NK-92 (cell line): ENCODE data around the gene CPSF2.
A peak's percentile ranks its signal among the peaks of the same experiment; 100 is the strongest.

Experiments
- DNase-seq: peaks from one replicate; lab custom pipeline; 2025; ENCODE audit not compliant: unreplicated experiment; lab: John Stamatoyannopoulos, UW

CPSF2 gene

DNA sequence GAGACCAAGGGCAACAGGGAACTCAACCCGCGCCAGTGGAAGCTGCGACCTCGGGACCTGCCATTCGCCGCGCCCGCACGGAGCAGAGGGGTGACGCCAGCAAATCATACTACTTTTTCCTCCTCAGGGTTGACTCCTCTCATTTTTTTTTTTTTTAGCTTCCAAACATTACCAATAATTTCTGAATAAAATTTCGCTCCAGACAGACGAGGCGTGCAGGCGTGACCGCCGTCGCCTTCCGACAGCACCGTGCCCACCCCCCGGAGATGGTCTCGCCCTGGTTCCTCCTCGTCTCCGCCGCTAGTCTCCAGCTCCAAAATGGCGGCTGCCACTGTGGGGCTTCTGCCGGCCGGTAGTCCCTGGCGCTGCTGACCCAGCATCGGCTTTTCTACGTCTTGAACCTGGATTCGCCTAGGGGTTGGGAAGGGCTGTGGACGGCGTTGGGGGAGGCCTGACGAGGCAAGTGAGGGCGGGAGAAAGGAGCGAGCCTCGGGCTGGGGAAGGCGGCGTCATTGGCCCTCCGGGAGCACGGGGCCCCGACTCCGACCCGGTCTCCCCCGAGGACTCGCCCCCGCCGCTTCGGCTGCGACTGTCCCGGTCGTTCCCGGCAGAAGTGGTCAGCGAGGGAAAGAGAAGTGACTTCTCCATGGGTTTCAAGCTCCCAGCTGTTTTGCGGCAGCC is at the start of gene CPSF2, which contains the start of gene NDUFB1:
Gene CPSF2 (plus strand): TSS at position 300 of the 681 bp plus-strand sequence. CDS start 9,016 bp downstream, outside the sequence.
Gene NDUFB1 (minus strand): TSS at position 37 of the 681 bp plus-strand sequence. CDS start 4,069 bp downstream, outside the sequence.
- DNase-seq, result no peak

DNA sequence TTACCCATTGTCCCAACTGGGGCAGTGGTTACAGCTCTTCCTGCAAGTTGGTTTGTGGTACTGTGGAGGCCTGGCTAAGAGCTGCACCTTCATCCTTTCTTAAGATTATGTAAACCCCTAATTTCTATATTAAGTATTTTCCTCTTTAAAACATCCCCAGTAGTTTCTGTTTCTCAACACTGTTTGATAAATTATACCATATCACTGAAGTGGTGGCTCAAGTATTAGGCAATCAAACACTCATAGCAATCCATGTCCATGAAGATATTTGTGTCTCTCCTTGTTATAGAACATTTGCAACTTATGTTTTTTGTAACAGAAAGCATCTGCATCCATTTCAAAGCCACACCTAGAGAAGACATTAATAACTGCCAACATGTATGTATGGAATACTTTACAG is 47.2 kb upstream of the CPSF2 start:
- DNase-seq, result no peak

DNA sequence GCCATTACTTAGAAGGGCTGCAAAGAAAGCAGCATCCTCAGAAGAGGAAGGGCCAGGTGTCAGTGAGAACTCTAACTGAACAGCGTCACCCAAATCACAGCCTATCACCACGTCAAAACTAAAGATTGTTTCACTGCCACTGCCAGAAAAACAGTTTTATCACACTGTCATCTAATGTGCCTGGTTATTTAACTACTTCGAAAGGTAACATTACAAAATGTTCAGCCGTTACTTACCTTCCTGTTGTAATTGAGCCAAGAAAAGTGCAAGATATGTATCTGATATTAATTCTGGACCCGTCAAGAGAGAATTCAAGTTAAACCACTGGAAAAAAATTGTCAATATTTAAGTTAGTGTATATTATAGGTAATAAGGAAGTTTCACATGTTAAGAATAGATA is 33.3 kb upstream of the CPSF2 start:
- DNase-seq, result no peak

DNA sequence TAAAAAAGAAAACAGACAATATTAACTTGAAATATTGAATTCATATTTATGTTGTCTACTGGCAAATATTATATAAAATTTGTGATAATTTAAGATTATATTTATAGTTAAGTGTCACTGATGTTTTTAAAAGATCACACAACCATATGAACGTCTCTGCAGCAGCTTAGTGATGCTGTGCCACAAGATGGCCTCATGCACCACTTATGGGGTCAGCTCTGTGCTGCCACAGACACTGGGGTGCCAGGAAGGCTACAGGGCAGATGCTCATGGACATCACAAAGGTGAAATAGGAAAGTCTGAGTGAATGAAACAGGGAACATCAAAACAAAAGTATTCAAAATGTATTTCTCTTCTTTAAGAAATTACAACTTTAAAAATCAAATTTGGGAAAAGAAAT is 28.4 kb upstream of the CPSF2 start:
- no peak for DNase-seq

DNA sequence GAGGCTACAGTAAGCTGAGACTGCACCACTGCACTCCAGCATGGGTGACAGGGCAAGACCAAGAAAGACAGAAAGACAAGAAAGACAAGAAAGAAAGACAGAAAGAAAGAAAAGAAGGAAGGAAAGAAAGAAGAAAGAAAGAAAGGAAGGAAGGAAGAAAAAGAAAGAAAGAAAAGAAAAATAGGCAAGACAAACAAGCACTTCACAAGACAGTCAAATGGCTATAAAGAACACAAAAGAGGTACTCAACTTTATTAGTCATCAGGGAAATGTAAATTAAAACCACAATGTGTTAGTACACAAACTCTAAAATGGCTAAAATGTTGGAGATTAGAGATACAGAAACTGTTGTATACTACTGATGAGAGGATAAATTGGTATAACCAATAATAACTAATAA is 22.0 kb upstream of the CPSF2 start:
- DNase-seq, result no peak

DNA sequence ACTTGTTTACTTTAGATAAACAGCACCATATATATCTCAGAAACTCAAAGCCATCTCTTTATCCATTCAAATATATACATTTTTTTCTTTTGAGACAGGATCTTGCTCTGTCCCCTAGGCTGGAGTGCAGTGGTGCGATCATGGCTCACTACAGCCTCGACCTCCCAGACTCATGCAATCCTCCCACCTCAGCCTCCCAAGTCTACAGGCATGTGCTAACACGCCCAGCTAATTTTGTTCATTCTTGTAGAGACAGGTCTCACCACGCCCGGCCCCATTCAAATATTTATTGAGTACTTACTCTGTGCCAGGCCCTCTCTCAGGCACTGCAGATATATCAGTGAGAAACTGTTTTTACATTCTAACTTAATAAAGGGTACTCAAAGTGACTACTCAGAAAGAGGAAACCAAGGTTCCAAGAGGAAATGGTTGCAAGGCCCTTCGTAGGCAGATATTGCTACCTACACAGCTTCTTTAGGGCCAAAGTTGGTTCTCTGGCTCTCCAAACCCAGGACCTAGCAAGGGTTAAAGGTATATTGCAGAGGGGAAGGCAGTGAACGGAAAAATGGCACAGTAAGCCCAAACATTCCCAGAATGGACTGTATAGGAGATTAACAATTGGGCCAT is 18.3 kb upstream of the CPSF2 start:
- no peak for DNase-seq

DNA sequence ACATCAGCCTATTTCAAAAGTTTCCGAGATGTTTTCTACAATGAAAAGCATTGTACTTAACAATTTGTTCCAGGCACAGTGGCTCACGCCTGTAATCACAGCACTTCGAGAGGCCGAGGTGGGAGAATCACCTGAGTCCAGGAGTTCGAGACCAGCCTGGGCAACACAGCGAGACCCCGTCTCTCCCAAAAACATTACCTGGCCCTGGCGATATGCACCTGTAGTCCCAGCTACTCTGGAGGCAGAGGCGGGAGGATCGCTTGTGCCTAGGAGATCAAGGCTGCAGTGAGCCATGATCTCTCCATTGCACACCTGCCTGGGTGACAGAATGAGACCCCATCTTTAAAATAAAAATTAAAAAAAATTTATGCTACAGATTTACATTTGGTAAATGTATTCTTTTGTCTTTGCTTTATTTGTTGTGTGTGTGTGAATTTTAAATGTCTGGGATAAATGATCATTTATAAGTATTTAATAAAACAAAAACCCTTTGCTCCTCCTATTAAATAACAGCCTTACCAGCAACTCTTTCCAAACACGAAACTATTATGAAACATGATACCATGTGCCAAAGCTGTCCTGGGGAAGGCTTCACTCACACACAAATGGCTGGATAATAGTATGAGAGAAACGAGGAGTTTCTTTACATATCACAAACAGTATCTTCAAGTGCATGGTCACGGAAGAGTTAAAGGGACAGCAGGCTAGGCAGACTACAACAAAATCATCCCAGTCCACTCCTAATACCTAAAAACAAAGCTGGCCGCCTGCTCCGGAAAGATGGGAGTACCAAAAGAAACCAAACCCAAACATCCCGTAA is 16.5 kb upstream of the CPSF2 start:
- DNase-seq, result no peak

DNA sequence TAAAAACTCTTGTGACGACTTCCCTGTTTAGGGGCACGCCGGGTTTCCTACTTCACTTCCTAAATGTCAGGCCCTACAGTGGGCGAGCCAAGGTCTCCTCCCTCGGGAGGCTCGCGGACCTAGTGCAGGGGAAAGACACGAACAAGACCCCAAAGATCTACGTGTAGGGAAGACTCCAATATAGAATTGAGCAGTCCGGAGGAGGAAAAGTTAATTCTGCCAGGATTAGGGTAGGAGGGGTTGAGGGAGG is 16.0 kb upstream of the CPSF2 start:
- DNase-seq, result no peak

DNA sequence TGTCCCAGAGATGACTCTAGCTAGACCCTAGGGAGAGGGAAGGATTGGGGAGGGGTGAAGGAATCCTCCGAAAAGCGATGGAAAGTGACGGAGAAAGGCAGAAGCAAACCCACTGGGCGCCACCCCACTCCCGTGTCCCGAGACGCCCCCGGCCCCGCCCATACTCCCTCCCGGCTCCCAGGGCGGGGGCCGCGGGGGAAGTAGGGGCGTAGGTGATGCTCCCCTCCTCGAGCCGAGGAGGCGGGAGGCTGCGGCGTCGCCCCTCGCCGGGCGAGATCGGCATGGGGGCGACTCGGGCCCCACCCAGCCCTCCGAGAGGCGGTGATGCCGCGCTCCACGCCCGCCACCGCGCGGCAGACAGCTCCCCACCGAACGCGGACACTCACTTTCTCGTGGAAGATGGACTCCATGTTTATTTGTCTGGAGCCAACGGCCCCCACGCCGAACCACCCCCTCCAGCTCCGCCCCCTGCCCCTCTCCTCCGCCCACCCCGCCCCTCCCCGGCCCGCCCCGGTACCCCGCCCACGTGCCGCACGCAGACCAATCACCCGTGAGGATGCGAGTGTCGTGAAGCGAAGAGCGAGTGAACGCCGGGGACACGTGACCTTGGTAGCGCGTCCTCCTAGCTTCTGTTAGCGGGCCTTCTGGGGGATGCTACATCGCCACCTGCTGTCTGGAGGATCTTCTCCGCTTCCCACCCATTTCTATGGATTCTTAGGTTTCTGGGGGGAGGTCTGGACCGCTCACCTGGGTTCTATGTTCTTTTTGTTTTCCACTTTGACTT is 15.4 kb upstream of the CPSF2 start, which contains the start of gene ATXN3:
Gene ATXN3 (minus strand): TSS at position 440 of the 784 bp plus-strand sequence. CDS start 30 bp downstream, at position 410.
- DNase-seq, result peak; percentile 74

DNA sequence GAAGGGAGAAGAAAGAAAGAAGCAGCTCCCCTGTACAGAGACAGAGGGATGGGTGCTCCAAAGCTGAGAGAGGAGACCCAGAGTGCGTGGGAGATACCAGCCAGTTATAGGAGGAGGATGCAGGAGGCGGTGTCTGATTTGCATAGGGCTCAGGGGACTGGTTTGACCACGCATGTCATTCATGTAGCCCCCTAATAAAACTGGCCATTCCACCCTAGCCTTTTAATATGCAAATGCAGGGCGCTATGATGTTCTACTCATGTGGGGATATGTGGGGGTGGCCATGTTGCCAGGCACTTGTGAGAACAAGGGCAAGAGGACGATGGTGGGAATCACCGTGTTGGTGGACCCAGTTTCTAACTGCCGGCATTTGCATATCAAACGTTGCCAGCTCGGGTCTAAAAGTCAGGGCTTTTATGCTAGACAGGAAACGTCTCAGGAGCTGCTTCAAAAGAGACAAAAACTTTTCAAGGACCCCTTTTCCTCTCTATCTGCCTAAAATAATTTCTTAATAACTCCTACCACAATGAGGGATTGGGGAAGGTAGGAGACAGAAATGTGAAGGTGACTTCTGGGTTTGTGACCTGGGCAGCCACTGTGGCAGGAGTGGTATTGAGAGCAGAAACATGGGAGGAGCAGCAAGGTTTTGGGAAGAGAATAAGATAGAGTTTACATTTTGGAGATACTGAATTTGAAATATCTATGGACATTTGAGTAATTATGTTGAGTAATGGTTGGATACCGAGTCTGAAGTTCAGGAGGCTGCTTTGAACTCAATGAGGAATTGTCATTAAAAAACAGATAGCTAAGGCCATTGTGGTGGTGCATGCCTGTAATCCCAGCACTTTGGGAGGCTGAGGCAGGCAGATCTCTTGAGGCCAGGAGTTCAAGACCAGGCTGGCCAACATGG is 13.2 kb upstream of the CPSF2 start:
- DNase-seq, result no peak

DNA sequence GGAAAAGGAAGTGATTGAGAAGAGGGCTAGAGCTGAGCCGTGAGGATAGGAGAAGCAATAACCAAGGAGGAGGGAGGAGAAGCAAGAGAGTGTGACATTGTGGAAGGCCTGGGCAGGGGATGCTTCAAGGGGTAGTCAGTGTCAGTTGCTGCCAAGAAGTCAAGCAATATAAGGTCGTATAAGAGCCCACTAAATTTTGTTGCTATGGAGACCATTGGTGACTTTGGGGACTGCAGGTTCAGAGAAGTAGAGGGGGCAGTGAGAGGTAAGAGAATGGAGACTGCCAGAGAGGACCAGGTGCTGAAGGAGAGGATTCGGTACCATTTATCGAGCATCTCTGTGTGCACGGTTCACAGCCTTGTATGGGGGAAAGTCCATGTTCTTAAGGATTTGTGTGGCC is 12.3 kb upstream of the CPSF2 start:
- no peak for DNase-seq

DNA sequence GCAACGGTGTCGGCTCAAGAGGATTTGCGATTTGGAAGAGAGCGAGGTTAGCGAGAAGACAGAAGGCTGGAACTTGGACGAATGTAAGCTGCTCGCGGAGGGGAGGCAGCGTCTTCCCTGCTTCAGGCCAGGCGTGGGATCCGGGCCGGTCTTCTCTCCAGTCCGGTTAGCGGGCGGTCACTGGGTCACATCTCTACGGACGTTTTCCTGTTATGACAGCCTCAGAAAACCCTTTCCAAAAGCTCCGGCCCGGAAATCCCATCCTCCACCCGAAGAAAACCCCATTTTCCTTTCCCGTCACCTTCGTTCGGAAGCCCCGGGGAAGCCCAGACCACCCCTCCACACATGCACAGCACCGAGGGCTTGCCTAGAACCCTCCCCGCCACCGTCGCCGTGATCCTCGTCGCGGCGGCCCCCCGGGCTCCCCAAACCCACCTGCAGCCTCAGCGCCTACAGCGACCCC is 531 bp upstream of the CPSF2 start:
- no peak for DNase-seq

DNA sequence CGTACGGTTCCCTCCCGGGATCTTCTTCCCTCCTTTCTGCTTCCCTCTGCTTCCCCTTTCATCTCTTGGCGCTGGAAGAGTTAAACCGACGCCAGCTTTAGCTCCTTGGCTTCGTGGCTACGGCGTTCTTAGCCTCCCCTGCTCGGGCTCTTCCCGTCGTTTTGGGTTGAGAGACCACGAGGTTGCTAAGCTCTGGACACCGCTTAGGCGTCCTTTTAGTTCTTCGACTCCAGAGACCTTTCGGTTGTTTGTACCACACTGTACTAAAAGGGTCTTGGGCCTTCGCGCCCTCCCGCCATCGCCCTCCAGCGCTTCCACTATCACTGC is 545 bp downstream of the CPSF2 start:
- no peak for DNase-seq

DNA sequence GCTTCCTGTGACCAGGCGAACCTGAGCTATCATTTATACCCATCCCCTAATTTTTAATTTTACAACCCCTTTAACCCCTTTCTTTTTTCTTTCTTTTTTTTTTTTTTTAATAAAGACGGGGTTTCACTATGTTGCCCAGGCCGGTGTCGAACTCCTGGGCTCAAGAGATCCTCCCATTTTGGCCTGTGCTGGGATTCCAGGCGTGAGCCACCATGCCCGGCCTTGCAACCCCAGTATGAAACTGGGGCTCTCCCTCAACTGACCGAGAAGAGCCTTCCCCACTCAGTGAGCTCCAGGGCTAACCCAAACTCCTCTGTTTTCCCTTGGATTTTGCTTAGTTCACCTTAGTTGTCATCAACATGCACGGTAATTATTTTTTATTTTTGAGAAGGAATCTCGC is 992 bp downstream of the CPSF2 start:
- no peak for DNase-seq

DNA sequence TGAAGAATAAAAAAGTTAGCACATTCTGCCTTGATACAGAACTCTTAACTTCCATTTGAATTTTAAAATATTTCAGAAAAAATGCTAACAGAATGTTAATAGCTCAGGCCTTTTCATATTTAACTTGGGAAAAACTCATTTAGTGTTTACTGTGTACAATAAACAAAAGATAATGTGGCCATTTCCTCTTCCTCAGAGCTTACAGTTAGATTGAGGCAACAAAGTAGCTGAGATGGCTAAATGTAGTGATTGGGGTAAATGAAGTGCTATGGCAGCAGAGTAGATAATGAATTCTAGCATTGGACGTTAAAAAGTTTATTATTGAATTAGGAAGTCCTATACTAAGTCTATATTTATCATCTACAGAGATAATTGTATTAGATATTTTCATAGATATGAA is 12.7 kb downstream of the CPSF2 start:
- no peak for DNase-seq

DNA sequence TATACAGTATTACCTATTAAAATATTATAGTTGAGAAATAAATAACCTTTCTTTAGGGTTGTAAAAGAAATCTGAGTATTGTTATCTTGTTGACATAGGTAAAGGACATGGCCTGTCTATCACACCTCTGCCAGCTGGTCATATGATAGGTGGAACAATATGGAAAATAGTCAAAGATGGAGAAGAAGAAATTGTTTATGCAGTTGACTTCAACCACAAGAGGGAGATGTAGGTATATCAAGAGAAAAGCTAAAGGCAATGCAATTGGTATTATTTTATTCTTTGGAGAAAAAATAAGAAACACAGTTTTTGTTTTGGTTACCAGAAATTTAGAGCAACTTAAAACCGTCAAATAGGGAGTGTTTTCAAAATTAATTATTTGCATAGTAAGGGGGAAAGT is 13.5 kb downstream of the CPSF2 start:
- DNase-seq, result no peak

DNA sequence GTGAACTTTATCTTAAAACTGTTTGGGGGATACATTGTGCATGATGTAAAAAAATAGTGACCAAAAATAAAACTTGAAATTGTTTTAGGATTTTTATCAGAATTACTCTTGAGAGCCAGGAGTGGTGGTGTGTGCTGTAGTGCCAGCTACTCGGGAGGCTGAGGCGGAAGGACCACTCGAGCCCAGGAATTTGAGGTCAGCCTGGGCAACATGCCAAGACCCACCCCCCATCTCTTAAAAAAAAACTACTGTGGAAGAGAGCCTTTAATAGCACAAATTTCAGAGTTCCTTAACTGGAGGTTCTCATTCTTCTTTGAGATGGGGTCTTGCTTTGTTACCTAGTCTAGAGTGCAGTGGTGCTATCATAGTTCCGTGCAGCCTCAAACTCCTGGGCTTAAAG is 21.5 kb downstream of the CPSF2 start:
- no peak for DNase-seq

DNA sequence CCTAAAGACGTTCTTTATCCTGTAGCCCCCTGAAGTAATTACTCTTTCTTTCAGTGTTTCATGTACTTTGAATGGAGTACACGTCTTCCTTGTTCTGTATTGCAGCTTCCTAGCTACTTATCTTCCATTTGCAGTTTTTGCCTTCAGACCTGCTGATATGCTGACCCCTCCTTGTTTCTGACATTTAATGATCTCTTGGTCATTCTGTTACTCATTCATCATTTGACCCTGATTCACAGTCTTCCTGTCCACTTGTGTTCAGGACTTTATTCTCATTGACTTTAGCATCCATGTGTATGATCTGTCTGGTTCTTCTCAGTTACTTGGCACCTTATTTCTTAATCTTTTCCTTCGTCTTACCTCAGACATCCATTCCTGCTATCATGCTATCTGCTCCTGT is 22.2 kb downstream of the CPSF2 start:
- DNase-seq, result no peak

DNA sequence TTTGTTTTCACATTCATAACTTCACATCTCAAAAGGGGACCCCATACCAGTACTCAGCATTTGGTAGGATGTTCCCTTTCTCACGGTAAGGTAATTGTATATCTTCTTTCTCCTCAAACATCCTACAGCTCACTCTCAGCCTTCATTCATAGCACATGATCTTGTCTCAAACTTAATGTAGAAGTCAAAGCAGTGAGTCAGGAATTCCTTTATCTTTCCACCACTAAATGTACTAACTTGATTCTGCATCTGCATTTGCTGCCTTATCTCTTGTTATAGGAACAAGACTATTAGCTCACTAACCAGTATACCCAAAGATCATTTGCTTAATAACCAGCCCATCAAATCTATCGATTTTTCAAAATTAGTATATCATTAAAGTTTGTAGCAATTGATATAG is 22.9 kb downstream of the CPSF2 start:
- DNase-seq, result no peak

DNA sequence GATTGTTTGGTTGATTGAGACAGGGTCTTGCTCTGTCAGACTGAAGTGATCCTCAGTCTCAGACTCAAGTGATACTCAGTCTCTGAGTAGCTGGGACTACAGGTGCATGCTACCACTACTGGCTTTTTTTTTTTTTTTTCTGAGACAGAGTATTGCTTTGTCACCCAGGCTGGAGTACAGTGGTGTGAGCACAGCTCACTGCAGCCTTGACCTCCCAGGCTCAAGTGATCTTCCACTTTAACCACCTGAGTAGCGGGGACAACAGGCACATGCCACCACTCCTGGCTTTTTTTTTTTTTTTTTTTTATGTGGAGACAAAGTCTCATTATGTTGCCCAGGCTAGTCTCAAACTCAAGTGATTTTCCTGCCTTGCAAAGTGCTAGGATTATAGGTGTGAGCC is 31.8 kb downstream of the CPSF2 start:
- DNase-seq, result no peak
